HG03457 (cell line): Measurements from ENCODE around the gene MRTFB.
"Not testable (repeated sequence)": the region's sequence is repeated elsewhere in the genome, so short reads cannot be mapped to it uniquely, and the experiment has no call there.

Experiments
- ATAC-seq: cut with Tn5 transposase; IDR thresholded peaks from one replicate; pipeline ENCODE4 v1.9.1; 2021; ENCODE audit warnings: moderate number of reproducible peaks; ENCODE audit not compliant: unreplicated experiment

The MRTFB gene

GRCh38 chr16:14182999-14183398 lies 111.9 kb downstream of the MRTFB start:
- ATAC-seq: no peak

DNA sequence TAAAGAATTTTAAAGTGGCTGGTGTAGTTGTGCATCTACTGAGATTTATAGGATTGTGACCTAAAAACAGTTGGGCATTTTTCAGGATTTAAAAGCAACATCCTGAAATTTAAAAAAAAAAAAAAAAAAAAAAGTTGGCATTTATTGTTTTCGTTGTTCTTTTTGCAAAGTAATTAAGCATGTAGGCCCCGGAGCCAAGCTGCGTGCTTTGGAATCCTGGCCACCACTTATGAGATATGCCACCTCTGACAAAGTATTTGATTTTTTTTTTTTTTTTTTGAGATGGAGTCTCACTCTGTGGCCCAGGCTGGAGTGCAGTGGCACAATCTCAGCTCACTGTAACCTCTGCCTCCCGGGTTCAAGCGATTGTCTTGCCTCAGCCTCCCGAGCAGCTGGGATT lies 112.8 kb downstream of the MRTFB start:
- not testable (repeated sequence) for ATAC-seq

DNA sequence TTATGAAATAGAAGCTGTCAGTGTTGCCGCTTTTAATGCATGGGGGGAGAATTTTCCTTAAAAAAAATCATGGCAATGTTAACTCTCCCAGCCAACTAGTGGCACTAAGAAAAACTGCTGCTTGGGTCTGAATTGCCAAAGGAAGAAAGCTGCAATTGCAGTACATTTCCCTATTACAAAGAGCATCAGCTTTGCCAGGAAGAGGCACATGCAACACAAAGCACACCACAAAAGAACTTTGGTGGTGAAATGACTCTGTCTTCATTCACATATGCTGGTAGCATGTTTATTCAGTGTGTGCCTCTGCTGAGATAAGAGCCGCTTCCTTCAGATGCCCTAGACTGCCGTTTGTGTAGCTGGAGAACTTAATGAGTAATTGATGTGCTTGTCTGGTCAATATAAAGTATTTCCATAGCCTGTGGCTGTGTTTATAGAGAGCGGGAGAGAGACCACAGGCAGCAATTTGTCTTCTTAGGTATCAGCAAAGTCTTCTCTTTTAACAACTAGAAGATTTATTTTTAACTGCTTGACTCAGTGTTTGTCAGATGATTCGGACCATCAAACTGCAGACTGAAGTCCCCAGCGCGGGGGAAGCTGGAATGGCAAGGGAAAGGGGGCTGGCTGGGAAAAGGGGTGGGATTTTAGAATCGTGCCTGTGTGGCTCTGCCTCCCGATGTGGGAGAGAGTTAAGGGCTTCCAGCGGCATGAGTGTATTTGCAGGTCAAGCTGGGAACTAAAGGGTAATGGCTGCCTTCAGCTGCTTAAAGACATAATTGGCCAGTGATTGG lies 115.1 kb downstream of the MRTFB start:
- ATAC-seq: no peak

- ATAC-seq: no peak
These were observed 115.7 kb downstream of the MRTFB start for GRCh38 chr16:14186795-14187221.

DNA sequence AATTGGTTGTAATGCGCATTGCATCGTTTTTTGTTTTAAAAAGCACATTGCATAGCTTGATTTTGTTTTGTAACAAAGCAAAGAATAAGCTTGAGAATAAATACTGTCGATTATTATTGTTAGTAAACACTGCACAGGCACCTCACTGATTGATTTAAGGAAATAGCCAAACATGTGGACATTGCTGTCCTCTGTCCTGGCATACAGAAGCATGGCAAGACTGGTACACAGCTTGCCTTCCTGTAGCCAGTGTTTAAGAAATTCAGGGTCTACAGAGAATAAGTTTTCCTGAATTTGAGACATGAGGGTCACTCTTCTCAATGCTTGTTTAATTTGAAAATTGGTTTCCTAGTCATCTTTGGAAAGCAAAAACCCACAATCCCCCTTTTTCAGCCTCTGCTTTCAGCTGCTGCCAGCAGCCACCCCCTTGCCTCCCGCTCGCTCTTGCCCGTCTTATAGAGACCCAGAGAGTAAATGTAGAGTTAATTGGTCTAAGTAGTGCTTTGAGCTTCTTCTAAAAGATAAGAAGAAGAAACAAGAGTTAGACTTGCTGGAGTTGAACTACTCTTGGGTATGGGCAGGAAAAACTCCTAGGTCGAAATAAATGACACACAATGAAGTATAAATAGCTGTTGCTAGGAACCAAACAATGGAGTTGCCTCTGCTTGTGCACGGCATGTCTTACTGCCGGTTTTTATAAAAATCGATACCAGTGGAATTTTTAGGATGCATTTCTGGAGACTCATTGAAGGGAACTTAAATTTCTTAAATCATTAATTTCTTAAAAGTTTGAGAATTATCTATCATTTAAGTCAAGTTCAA lies 116.6 kb downstream of the MRTFB start:
- no peak for ATAC-seq

DNA sequence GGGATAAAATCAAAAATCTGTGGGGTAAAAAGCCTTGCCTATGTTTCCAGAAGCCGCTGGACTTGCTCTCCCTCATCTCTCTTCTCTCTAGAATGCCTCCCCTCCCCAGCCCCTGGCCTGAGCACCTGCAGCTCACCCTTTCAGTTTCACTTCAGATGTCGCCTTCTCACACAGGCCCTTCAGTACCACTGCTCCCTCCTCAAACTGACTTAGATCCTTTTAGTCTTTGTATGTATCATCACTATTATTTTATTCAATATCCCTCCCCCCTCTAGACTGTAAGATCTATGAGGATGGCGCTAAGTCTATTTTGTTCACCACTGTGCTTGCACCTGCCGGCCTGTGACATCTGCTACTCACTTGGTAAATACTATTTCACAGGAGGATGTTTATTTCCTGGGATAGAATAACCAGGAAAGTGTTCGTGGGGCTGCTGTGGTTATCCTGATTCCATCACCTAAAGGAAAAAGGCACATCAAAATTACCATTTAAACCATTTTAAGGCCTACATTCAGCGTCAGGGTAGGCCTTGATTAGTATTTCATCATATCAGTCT lies 122.3 kb downstream of the MRTFB start:
- peak; percentile 74 for ATAC-seq

GRCh38 chr16:14194721-14195120 lies 123.6 kb downstream of the MRTFB start:
- no peak for ATAC-seq

DNA sequence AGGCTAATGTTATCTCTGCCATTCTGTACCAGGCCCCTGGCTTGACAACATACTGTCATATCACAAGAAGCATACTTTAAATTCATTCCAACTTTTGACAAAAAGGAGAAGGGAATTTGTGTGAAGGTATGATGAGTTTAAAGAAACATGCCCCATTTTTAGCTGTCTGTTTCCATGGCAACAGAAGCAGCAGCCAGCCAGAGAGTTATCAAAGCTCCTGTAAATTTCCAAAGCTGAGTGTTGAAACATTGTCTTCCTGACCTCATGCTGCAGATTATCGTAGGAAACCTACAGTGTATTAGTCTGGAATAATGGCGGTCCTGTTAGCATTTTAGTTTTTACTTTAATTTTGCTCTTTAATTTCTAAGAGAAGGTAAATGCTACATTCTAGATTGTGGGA lies 124.9 kb downstream of the MRTFB start:
- no peak for ATAC-seq

DNA sequence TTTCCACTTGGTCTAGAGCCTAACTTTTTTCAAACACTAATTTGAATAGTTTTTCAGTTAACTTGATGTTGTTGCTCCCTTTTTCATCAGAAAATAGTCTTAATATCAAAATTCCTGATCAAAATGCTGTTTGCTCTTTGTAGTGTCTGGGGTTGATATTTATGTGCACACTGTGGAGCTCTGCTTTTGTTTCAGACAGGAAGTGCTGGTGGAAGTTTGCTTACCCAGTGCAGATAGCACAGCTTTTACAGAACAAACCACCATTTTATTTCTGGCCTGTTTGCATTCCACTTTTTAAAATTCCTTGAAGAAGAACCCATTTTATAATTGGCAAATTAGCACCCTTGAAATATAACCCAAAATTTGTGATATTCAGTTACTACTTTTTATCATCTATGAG lies 125.4 kb downstream of the MRTFB start:
- ATAC-seq: no peak

DNA sequence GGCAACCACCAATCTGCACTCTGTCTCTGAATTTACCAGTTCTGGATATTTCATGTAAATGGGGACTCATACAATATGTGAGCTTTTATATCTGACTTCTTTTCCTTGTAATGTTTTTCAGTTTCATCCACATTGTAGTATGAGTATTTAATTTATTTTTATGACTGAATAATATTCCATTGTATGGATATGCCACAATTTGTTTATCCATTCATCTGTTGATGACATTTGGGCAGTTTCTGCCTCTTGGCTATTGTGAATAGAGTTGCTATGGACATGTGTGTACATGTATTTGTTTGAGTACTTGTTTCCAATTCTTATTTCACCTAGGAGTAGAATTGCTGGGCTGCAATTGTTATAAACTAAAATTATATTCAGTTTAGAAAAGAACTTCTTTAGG lies 126.9 kb downstream of the MRTFB start:
- no peak for ATAC-seq

- no peak for ATAC-seq
These were observed 127.5 kb downstream of the MRTFB start for GRCh38 chr16:14198572-14198971.

DNA sequence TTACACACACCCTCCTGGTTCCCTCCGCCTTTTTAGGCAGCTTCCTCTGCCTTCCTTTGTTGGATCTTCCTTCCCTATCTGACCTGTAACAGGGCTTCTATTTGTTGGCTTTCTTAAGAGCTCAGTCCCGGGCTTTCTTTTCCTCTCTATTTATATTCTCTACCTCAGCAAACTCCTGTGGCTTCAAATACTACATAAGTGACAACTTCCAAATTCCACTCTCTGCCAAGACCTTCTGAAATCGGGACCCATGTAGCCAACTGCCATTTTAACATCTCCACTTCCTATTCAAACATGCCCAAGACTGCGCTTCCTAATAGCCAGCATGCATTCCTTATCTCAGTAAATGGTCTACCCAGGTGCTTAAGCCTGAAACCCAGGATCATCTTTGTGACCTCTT lies 128.1 kb downstream of the MRTFB start:
- ATAC-seq: no peak

DNA sequence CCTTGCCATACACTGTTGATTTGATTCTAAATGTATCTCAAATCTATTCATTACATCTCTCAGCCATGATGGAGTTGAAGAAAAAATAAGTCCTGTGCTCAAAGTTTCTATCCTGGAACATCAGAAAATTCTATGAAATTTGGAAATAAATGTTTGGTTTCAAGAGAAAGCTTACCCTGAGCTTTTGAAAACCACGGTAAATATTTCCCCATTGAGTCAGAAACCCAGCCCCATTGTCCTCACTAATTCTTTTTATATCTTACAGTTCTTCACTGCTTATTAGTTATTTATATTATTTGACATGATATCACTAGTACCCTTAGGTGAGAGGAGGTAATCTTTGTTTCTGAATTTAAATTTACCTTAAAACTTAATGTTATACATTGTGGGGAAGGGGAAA lies 128.5 kb downstream of the MRTFB start:
- ATAC-seq: no peak

GRCh38 chr16:14202095-14202494 lies 131.0 kb downstream of the MRTFB start:
- ATAC-seq: no peak

DNA sequence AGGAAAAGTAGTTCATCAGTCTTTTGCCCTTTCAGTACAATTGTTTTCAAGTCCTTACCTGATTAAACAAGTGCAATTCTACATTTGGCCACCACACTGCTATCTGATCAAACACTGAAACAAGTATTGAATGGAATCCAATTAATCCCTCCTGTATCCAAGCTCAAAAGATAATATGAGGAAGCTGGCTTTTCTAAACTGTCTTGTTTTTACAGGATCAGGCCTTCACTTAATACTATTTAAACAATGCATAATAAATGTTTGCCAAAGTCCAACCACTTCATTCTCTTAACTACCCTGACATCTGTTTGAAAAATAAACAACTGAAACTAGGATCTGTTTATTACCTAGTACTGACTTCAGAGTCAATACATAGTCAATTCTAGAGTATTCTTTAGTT lies 131.6 kb downstream of the MRTFB start:
- no peak for ATAC-seq

DNA sequence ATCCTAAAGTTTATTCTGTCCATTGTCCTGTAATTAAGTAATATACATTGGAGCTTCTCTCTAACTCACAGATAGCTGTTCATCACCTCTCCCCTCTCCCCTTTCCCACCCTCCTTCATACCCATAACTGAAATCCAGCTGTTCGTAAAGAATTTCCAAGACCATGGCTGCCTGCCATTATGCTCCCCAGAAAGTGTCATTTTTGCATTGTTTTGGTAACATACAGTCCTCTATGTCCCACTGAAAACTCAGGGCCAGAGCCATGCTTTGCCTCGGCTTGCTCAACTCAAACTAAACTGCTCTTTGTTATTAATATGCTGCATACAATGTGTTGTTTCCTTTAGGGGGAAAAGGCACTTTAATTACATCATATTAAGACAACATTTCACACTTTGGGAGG lies 132.0 kb downstream of the MRTFB start:
- no peak for ATAC-seq

- no peak for ATAC-seq
These were observed 134.5 kb downstream of the MRTFB start for GRCh38 chr16:14205666-14206065.

- no peak for ATAC-seq
These were observed 140.9 kb downstream of the MRTFB start for GRCh38 chr16:14211856-14212543.

- no peak for ATAC-seq
These were observed 144.8 kb downstream of the MRTFB start for GRCh38 chr16:14215941-14216340.

- no peak for ATAC-seq
These were observed 148.9 kb downstream of the MRTFB start for GRCh38 chr16:14219983-14220382.

DNA sequence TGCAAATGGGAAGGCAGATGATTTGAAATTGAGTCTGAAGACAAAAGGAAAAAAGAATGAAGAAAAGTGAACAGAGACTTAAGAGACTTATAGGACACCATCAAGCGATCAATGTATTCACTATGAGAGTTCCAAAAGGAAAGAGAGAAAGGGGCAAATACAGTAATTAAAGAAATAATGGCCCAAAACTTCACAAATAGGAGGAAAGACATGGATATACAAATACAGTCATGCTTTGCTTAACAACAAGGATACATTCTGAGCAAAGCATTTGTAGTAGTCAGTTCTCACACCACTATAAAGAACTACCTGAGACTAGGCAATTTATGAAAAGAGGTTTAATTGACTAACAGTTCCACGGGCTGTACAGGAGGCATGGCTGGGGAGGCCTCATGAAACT lies 152.5 kb downstream of the MRTFB start:
- no peak for ATAC-seq
